Activated CD8-positive, alpha-beta memory T cell treated with anti-CD3 and anti-CD28 coated beads, Interleukin-2, amount 10 ng/mL, durations not matched to agents 7 days and 5 days (primary cell): ENCODE measurements around the gene MAVS. TPM values are rescaled to one million over a fixed set of nuclear protein-coding genes. Genes with fewer than 3 reads are reported as not detected.
"Not testable (repeated sequence)": the region's sequence is repeated elsewhere in the genome, so short reads cannot be mapped to it uniquely, and the experiment has no call there.

Source experiments
- ATAC-seq: fragments of 150-1000 bp; cut with Tn5 transposase; one replicate; pipeline ENCODE4 v1.10.0; 2021; ENCODE audit warnings: moderate library complexity
- CTCF ChIA-PET: fragments of 350-600 bp; sonication (Branson Sonifier 250); formaldehyde crosslinking; loops from one replicate; lab custom pipeline; 2021; ENCODE audit warnings: antibody characterized with exemption; lab: Charles Lee
- DNase-seq: peaks from one replicate; pipeline ENCODE4 v3.0.0-alpha.2; 2020
- H3K27ac Mint-ChIP-seq: one replicate; pipeline ENCODE4 v1.8.0; 2021; ENCODE audit warnings: mild to moderate bottlenecking, mixed read lengths
- H3K27me3 Mint-ChIP-seq: one replicate; pipeline ENCODE4 v1.8.0; 2021; ENCODE audit warnings: mixed read lengths
- H3K36me3 Mint-ChIP-seq: one replicate; pipeline ENCODE4 v1.8.0; 2021; ENCODE audit warnings: mild to moderate bottlenecking, mixed read lengths
- H3K4me1 Mint-ChIP-seq: one replicate; pipeline ENCODE4 v1.8.0; 2021; ENCODE audit warnings: mixed read lengths
- H3K4me3 Mint-ChIP-seq: one replicate; pipeline ENCODE4 v1.8.0; 2021; ENCODE audit warnings: mild to moderate bottlenecking, moderate library complexity, mixed read lengths
- H3K9me3 Mint-ChIP-seq: one replicate; pipeline ENCODE4 v1.8.0; 2022; ENCODE audit warnings: low read depth, mixed read lengths
- total RNA-seq, 2 experiments: library from RNA; stranded (reverse); gene quantifications; one replicate each; pipeline ENCODE4 v1.2.3, GENCODE V29; 2021

The MAVS gene
- total RNA-seq, 2 experiments from 2014 or later, result 29.7 to 37.4 TPM

GRCh38 chr20:3842348-3842930 lies 4.2 kb upstream of the MAVS start:
- no peak overlapping the region for H3K27ac Mint-ChIP-seq
- DNase-seq (no peak), ATAC-seq (no peak)
- no peaks in the 10 kb centered on the region for H3K27me3 Mint-ChIP-seq
- CTCF ChIA-PET, result interaction anchor here (1.6 to 2.3 kb wide), 2 partner anchors 13 to 74 kb away, joined by 4 to 9 read pairs; partner anchors contain the start of gene ADISSP
- no peak overlapping the region for H3K4me3 Mint-ChIP-seq
- no peaks in the 10 kb centered on the region for H3K9me3 Mint-ChIP-seq
- no peaks in the 10 kb centered on the region for H3K36me3 Mint-ChIP-seq
- H3K4me1 Mint-ChIP-seq, result peaks cover 31% of the 10 kb centered on the region

GRCh38 chr20:3843490-3843889 lies 3.1 kb upstream of the MAVS start:
- DNase-seq (no peak), ATAC-seq (no peak)

GRCh38 chr20:3843990-3844619 lies 2.5 kb upstream of the MAVS start:
- H3K9me3 Mint-ChIP-seq, H3K27me3 Mint-ChIP-seq, ATAC-seq, H3K27ac Mint-ChIP-seq, H3K4me3 Mint-ChIP-seq, H3K36me3 Mint-ChIP-seq, DNase-seq: not testable (repeated sequence)
- peaks cover 42% of the 10 kb centered on the region for H3K4me1 Mint-ChIP-seq
- CTCF ChIA-PET, result interaction anchor here (1.6 to 2.5 kb wide), 4 partner anchors 8 to 57 kb away, joined by 4 to 13 read pairs (median 8); partner anchors contain the start of genes AP5S1 and CENPB

More at GRCh38 chr20:3843490-3843889, 3.1 kb upstream of the MAVS start:
- H3K36me3 Mint-ChIP-seq, result no peaks in the 10 kb centered on the region
- H3K4me1 Mint-ChIP-seq, result peaks cover 38% of the 10 kb centered on the region
- no peaks in the 10 kb centered on the region for H3K9me3 Mint-ChIP-seq
- no peak overlapping the region for H3K27ac Mint-ChIP-seq
- no peaks in the 10 kb centered on the region for H3K27me3 Mint-ChIP-seq
- H3K4me3 Mint-ChIP-seq, result no peak overlapping the region
- CTCF ChIA-PET, result interaction anchor here (2.5 kb wide), 1 partner anchor 12 kb away, joined by 11 read pairs; no protein-coding TSS in a partner anchor

GRCh38 chr20:3846378-3846739 lies 275 bp upstream of the MAVS start:
- ATAC-seq, result no peak
- Mint-ChIP-seq H3K4me3 (peak overlapping the region; percentile 82), H3K27me3 (no peaks in the 10 kb centered on the region), H3K36me3 (peaks cover 6% of the 10 kb centered on the region), H3K4me1 (peaks cover 34% of the 10 kb centered on the region), H3K9me3 (no peaks in the 10 kb centered on the region), H3K27ac (peak overlapping the region; percentile 76)
- no peak for DNase-seq
- CTCF ChIA-PET, result interaction anchor here (1.3 kb wide), 1 partner anchor 77 kb away, joined by 4 read pairs; no protein-coding TSS in a partner anchor

GRCh38 chr20:3847429-3847940 lies 851 bp downstream of the MAVS start:
- peak overlapping the region; percentile 82 for H3K4me3 Mint-ChIP-seq
- peaks cover 34% of the 10 kb centered on the region for H3K4me1 Mint-ChIP-seq
- peak overlapping the region; percentile 76 for H3K27ac Mint-ChIP-seq
- no peaks in the 10 kb centered on the region for H3K9me3 Mint-ChIP-seq
- ATAC-seq (no peak), DNase-seq (no peak)
- CTCF ChIA-PET, result interaction anchor here (1.3 to 1.7 kb wide), 2 partner anchors 28 to 60 kb away, joined by 3 to 5 read pairs; no protein-coding TSS in a partner anchor
- H3K27me3 Mint-ChIP-seq, result no peaks in the 10 kb centered on the region
- H3K36me3 Mint-ChIP-seq, result peaks cover 6% of the 10 kb centered on the region

- peak overlapping the region; percentile 82 for H3K4me3 Mint-ChIP-seq
- H3K36me3 Mint-ChIP-seq, result peaks cover 6% of the 10 kb centered on the region
These were observed 1.9 kb downstream of the MAVS start for GRCh38 chr20:3848565-3848964.

GRCh38 chr20:3854462-3854871 lies 7.8 kb downstream of the MAVS start:
- ATAC-seq, result peak; percentile 38
- peak overlapping the region; percentile 12 for H3K27ac Mint-ChIP-seq

More at GRCh38 chr20:3848565-3848964, 1.9 kb downstream of the MAVS start:
- CTCF ChIA-PET, result interaction anchor here (1.0 kb wide), 1 partner anchor 62 kb away, joined by 4 read pairs; the partner anchor contains the start of gene CENPB
- DNase-seq (no peak), ATAC-seq (no peak)
- Mint-ChIP-seq H3K27me3 (no peaks in the 10 kb centered on the region), H3K27ac (peak overlapping the region; percentile 58), H3K9me3 (no peaks in the 10 kb centered on the region), H3K4me1 (peaks cover 34% of the 10 kb centered on the region)

GRCh38 chr20:3857405-3857804 lies 10.8 kb downstream of the MAVS start:
- H3K9me3 Mint-ChIP-seq, result no peaks in the 10 kb centered on the region
- H3K4me3 Mint-ChIP-seq, result no peak overlapping the region
- DNase-seq (no peak), ATAC-seq (no peak)
- peaks cover 35% of the 10 kb centered on the region for H3K36me3 Mint-ChIP-seq
- H3K27me3 Mint-ChIP-seq, result no peaks in the 10 kb centered on the region
- H3K27ac Mint-ChIP-seq, result no peak overlapping the region
- CTCF ChIA-PET, result interaction anchor here (3.4 to 4.7 kb wide), 2 partner anchors 71 to 104 kb away, joined by 38 to 65 read pairs; partner anchors contain the start of gene CENPB
- peaks cover 6% of the 10 kb centered on the region for H3K4me1 Mint-ChIP-seq

More at GRCh38 chr20:3854462-3854871, 7.8 kb downstream of the MAVS start:
- peaks cover 8% of the 10 kb centered on the region for H3K4me1 Mint-ChIP-seq
- no peak for DNase-seq
- CTCF ChIA-PET, result interaction anchor here (0.6 to 4.7 kb wide), 41 partner anchors 10 to 231 kb away, joined by 3 to 65 read pairs (median 5); partner anchors contain the start of genes ADISSP, AP5S1, CENPB and SPEF1
- H3K27me3 Mint-ChIP-seq, result no peaks in the 10 kb centered on the region
- H3K9me3 Mint-ChIP-seq, result no peaks in the 10 kb centered on the region
- H3K36me3 Mint-ChIP-seq, result peaks cover 21% of the 10 kb centered on the region
- H3K4me3 Mint-ChIP-seq, result no peak overlapping the region

- no peaks in the 10 kb centered on the region for H3K27me3 Mint-ChIP-seq
- H3K4me1 Mint-ChIP-seq, result peaks cover 6% of the 10 kb centered on the region
- H3K4me3 Mint-ChIP-seq, result no peak overlapping the region
- CTCF ChIA-PET, result interaction anchor here (0.7 to 0.8 kb wide), 2 partner anchors 28 to 72 kb away, joined by 3 read pairs; partner anchors contain the start of gene CENPB
- no peaks in the 10 kb centered on the region for H3K9me3 Mint-ChIP-seq
- no peak for DNase-seq
- peaks cover 48% of the 10 kb centered on the region for H3K36me3 Mint-ChIP-seq
- no peak for ATAC-seq
- H3K27ac Mint-ChIP-seq, result no peak overlapping the region
These were observed 12.1 kb downstream of the MAVS start for GRCh38 chr20:3858689-3859088.

- Mint-ChIP-seq H3K4me3 (no peak overlapping the region), H3K36me3 (peaks cover 47% of the 10 kb centered on the region), H3K9me3 (no peaks in the 10 kb centered on the region), H3K27me3 (no peaks in the 10 kb centered on the region), H3K27ac (no peak overlapping the region), H3K4me1 (peaks cover 2% of the 10 kb centered on the region)
- ATAC-seq (no peak), DNase-seq (no peak)
- CTCF ChIA-PET, result interaction anchor here (0.7 kb wide), 1 partner anchor 1212 kb away, joined by 3 read pairs; no protein-coding TSS in a partner anchor
These were observed 14.6 kb downstream of the MAVS start for GRCh38 chr20:3861191-3861590.

GRCh38 chr20:3862333-3862732 lies 15.7 kb downstream of the MAVS start:
- CTCF ChIA-PET, result no interaction called here
- H3K27ac Mint-ChIP-seq, result no peak overlapping the region
- DNase-seq (no peak), ATAC-seq (no peak)
- H3K27me3 Mint-ChIP-seq, result no peaks in the 10 kb centered on the region
- no peak overlapping the region for H3K4me3 Mint-ChIP-seq
- no peaks in the 10 kb centered on the region for H3K4me1 Mint-ChIP-seq
- H3K36me3 Mint-ChIP-seq, result peaks cover 42% of the 10 kb centered on the region
- H3K9me3 Mint-ChIP-seq, result no peaks in the 10 kb centered on the region

- Mint-ChIP-seq H3K4me3 (no peak overlapping the region), H3K9me3 (no peaks in the 10 kb centered on the region), H3K4me1 (no peaks in the 10 kb centered on the region), H3K27ac (no peak overlapping the region), H3K36me3 (peaks cover 36% of the 10 kb centered on the region), H3K27me3 (no peaks in the 10 kb centered on the region)
- CTCF ChIA-PET, result no interaction called here
- no peak for DNase-seq
- ATAC-seq, result no peak
These were observed 16.7 kb downstream of the MAVS start for GRCh38 chr20:3863317-3863716.

GRCh38 chr20:3864518-3864917 lies 17.9 kb downstream of the MAVS start:
- no peak for ATAC-seq
- H3K27ac Mint-ChIP-seq, result no peak overlapping the region

More at GRCh38 chr20:3864518-3864917, 17.9 kb downstream of the MAVS start:
- CTCF ChIA-PET, result no interaction called here
- H3K4me1 Mint-ChIP-seq, result no peaks in the 10 kb centered on the region
- no peaks in the 10 kb centered on the region for H3K9me3 Mint-ChIP-seq
- no peak overlapping the region for H3K4me3 Mint-ChIP-seq
- no peak for DNase-seq
- peaks cover 34% of the 10 kb centered on the region for H3K36me3 Mint-ChIP-seq
- no peaks in the 10 kb centered on the region for H3K27me3 Mint-ChIP-seq
